ENCODE measurements around the gene SH3GLB2.
"Not testable (repeated sequence)": the region's sequence is repeated elsewhere in the genome, so short reads cannot be mapped to it uniquely, and the experiment has no call there.

The SH3GLB2 gene

GRCh38 chr9:128987805-128988204, 40.3 kb downstream of the SH3GLB2 start:
- DNase-seq = no peak

GRCh38 chr9:128986671-128987070, 41.5 kb downstream of the SH3GLB2 start:
- no peak for DNase-seq

- no peak for DNase-seq
Measured at GRCh38 chr9:128983536-128983935, 44.6 kb downstream of the SH3GLB2 start.

- no peak for DNase-seq
Measured at GRCh38 chr9:128979111-128979510, 49.0 kb downstream of the SH3GLB2 start.

GRCh38 chr9:128972956-128973355, 55.2 kb downstream of the SH3GLB2 start:
- DNase-seq = no peak

GRCh38 chr9:128969491-128969890, 58.6 kb downstream of the SH3GLB2 start:
- DNase-seq = no peak

- DNase-seq = not testable (repeated sequence)
Measured at GRCh38 chr9:128961403-128961802, 66.7 kb downstream of the SH3GLB2 start.

Measured in NCI-H748 treated with DMSO at 0.1 percent for 48 hours (cell line).